NT2/D1 (cell line): ENCODE measurements around the gene PBXIP1.

Experiments used
- YY1 ChIP-seq: IDR thresholded peaks from 2 replicates; pipeline ENCODE4 v1.6.1; 2011; ENCODE audit not compliant: insufficient read length, insufficient read depth
- ZNF274 ChIP-seq: IDR thresholded peaks from 2 replicates; pipeline ENCODE4 v1.6.1; 2011; ENCODE audit warnings: mild to moderate bottlenecking, low read depth, low read length

DNA sequence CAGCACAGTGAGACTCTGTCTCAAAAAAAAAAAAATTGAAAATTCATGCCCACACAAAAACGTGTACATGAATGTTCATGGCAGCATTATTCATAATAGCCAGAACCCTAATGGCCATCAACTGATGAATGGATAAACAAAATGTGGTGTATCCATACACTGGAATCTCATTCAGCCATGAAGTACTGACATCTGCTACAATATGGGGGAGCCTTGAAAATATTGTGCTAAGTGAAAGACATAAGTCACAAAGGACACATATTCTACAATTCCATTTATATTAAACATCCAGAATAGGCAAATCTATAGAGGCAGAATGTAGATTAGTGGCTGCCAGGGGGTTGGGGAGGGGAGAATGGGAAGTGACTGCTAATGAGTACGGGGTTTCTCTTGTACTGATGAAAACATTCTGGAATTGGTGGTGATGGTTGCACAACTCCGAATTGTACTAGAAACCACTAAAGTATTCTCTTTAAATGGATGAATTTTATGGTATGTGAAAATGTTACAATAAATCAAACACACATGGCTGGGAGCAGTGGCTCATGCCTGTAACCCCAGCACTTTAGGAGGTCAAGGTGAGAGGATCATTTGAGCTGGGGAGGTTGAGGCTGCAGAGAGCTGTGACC lies 52.8 kb downstream of the PBXIP1 start:
- TF ChIP-seq ZNF274: no peak
- no peak for TF ChIP-seq YY1
